ENCODE results near the gene MAFG. TPM values are rescaled to one million over a fixed set of nuclear protein-coding genes. Genes with fewer than 3 reads are reported as not detected.

MAFG gene
- total and polyA plus RNA-seq, 9 of the 15 experiments (the other 6 are each of a cell fraction or from before 2014, with no cell fraction given) = 1.1 to 58.1 (median 24.9) TPM

GRCh38 chr17:81941484-81942166 is 14.1 kb upstream of the MAFG start (continued):
- TF ChIP-seq ZNF318 (IDR thresholded peaks at IDR 0.05; ENCODE audit: borderline replicate concordance in 1 of 2, low read depth in 1 of 2) (no peak), MAX (CRISPR knock-in tag; IDR thresholded peaks at IDR 0.05) (peak; percentile 24; the same call in 1 of the 2 replicates), CBFA2T3 (IDR thresholded peaks at IDR 0.05) (0 out of 2 replicates have a peak, but pooled peaks have one; percentile 13), KLF6 (CRISPR knock-in tag; IDR thresholded peaks at IDR 0.05; ENCODE audit: borderline replicate concordance) (no peak), RHOXF2B (CRISPR knock-in tag; conservative IDR thresholded peaks at IDR 0.05) (no peak), MEF2A (IDR thresholded peaks at IDR 0.05; ENCODE audit: control insufficient read depth, low read depth, low read length) (peak; percentile 80; the same call in 1 of the 2 replicates), PTBP1 (IDR thresholded peaks at IDR 0.05; ENCODE audit: low read depth, low read length) (no peak), TFAP4 (CRISPR knock-in tag; IDR thresholded peaks at IDR 0.05; ENCODE audit: borderline replicate concordance) (0 out of 2 replicates have a peak, but pooled peaks have one; percentile 20), HNRNPLL (IDR thresholded peaks at IDR 0.05; ENCODE audit: low read depth, low read length, poor library complexity, severe bottlenecking) (no peak), LARP7 (IDR thresholded peaks at IDR 0.05) (no peak), CREM (IDR thresholded peaks at IDR 0.05; ENCODE audit: low read depth) (0 out of 2 replicates have a peak, but pooled peaks have one; percentile 4), ZNF134 (CRISPR knock-in tag; conservative IDR thresholded peaks at IDR 0.05) (no peak), RBM39 (optimal IDR thresholded peaks at IDR 0.05; ENCODE audit: low read depth, low read length) (no peak), GTF2A2 (tag; IDR thresholded peaks at IDR 0.05) (no peak), EP400 (IDR thresholded peaks at IDR 0.05) (no peak), POLR2G (IDR thresholded peaks at IDR 0.05; ENCODE audit: low read depth, low read length) (no peak), ETS2 (tag; IDR thresholded peaks at IDR 0.05; ENCODE audit: borderline replicate concordance, poor library complexity, severe bottlenecking) (no peak), SAP30 (IDR thresholded peaks at IDR 0.05; ENCODE audit: borderline replicate concordance, insufficient read depth, low read depth, low read length, poor library complexity, severe bottlenecking) (no peak)
